HepG2 (cell line): ENCODE results near the gene ADAM15. TPM values are rescaled to one million over a fixed set of nuclear protein-coding genes. Genes with fewer than 3 reads are reported as not detected.

Experiments used
- CHD2 ChIP-seq: IDR thresholded peaks from 2 replicates; pipeline ENCODE4 v1.6.1; 2011; ENCODE audit warnings: low read depth, low read length, improper control_type of control experiment
- GABPA ChIP-seq, 2 experiments: IDR thresholded peaks; 2 replicates each; pipeline ENCODE4 v1.6.1; 2011 to 2016; ENCODE audit warnings: low read depth in 2 of 2, low read length in 1 of 2, missing biosample characterization in 1 of 2, missing genetic modification characterization in 1 of 2
- HNF1A ChIP-seq, 2 experiments: sonication (generic) in 1 of 2; formaldehyde crosslinking in 1 of 2; IDR thresholded peaks; 2 replicates each; pipeline versions ENCODE4 v1.4.0 to v1.6.1; 2016 to 2020; ENCODE audit warnings: borderline replicate concordance in 1 of 2, low read depth in 1 of 2, mild to moderate bottlenecking in 1 of 2, missing genetic modification reagents in 1 of 2
- MIER2 ChIP-seq: IDR thresholded peaks from 2 replicates; pipeline ENCODE4 v1.6.1; 2016; ENCODE audit warnings: missing biosample characterization, missing genetic modification reagents
- NAIF1 ChIP-seq: sonication (generic); formaldehyde crosslinking; IDR thresholded peaks from 2 replicates; pipeline ENCODE4 v1.5.0; 2020; ENCODE audit warnings: mild to moderate bottlenecking, missing genetic modification reagents, borderline replicate concordance
- RAD21 ChIP-seq: fragments of 450-650 bp; formaldehyde crosslinking; IDR thresholded peaks from 2 replicates; pipeline ENCODE4 v1.5.0; 2020; ENCODE audit warnings: mild to moderate bottlenecking
- RORA ChIP-seq: sonication (generic); formaldehyde crosslinking; IDR thresholded peaks from 2 replicates; pipeline ENCODE4 v1.5.0; 2020; ENCODE audit warnings: mild to moderate bottlenecking, missing genetic modification reagents, moderate library complexity
- RXRB ChIP-seq: IDR thresholded peaks from 2 replicates; pipeline ENCODE4 v1.6.1; 2016; ENCODE audit warnings: borderline replicate concordance, missing genetic modification reagents, missing compliant biosample characterization
- TEAD3 ChIP-seq: optimal IDR thresholded peaks from 2 replicates; pipeline ENCODE3; 2016; ENCODE audit warnings: borderline replicate concordance
- ZBTB21 ChIP-seq: sonication (generic); formaldehyde crosslinking; IDR thresholded peaks from 2 replicates; pipeline ENCODE4 v1.4.0; 2020; ENCODE audit warnings: missing genetic modification reagents
- ZKSCAN8 ChIP-seq: IDR thresholded peaks from 2 replicates; pipeline ENCODE4 v1.6.1; 2016; ENCODE audit warnings: borderline replicate concordance, missing genetic modification reagents, missing compliant biosample characterization
- ZNF136 ChIP-seq: sonication (generic); formaldehyde crosslinking; IDR thresholded peaks from 2 replicates; pipeline ENCODE4 v1.8.1; 2022; ENCODE audit warnings: low read depth, mild to moderate bottlenecking, moderate library complexity, missing genetic modification reagents
- ZNF260 ChIP-seq: sonication (generic); formaldehyde crosslinking; IDR thresholded peaks from 2 replicates; pipeline ENCODE4 v1.4.0; 2020; ENCODE audit warnings: missing genetic modification reagents, low read depth, mild to moderate bottlenecking, borderline replicate concordance
- ZNF296 ChIP-seq: sonication (generic); formaldehyde crosslinking; conservative IDR thresholded peaks from 2 replicates; pipeline ENCODE4 v1.5.0; 2020; ENCODE audit warnings: mild to moderate bottlenecking, missing genetic modification reagents
- ZNF547 ChIP-seq: sonication (generic); formaldehyde crosslinking; IDR thresholded peaks from 2 replicates; pipeline ENCODE4 v1.5.1; 2020; ENCODE audit warnings: mild to moderate bottlenecking, missing genetic modification reagents
- ZNF619 ChIP-seq: sonication (generic); formaldehyde crosslinking; IDR thresholded peaks from 2 replicates; pipeline ENCODE4 v1.4.0; 2020; ENCODE audit warnings: mild to moderate bottlenecking, missing genetic modification reagents
- ZNF768 ChIP-seq: sonication (generic); formaldehyde crosslinking; IDR thresholded peaks from 2 replicates; pipeline ENCODE4 v1.4.0; 2020; ENCODE audit warnings: missing genetic modification reagents
- ZNF775 ChIP-seq: sonication (generic); formaldehyde crosslinking; IDR thresholded peaks from 2 replicates; pipeline ENCODE4 v1.4.0; 2020; ENCODE audit warnings: missing genetic modification reagents, mild to moderate bottlenecking, moderate library complexity, borderline replicate concordance
- polyA plus RNA-seq, 8 experiments: library from polyadenylated mRNA; depleted of rRNA in 3 of 8; stranded (reverse) in 7 of 8; unstranded in 1 of 8; fragments of >200 nt; fragmentation: Illumina TruSeq in 4 of 8; extraction: Trizol in 4 of 8; gene quantifications; 2 replicates each; pipeline versions ENCODE4 v1.2.1 to v1.2.3, GENCODE V29; 2011 to 2016; ENCODE audit warnings: low read depth in 4 of 8, missing spikeins in 1 of 8, mixed read lengths in 1 of 8; ENCODE audit not compliant: insufficient read depth in 1 of 8
- total RNA-seq, 5 experiments: library from RNA; depleted of rRNA; stranded (reverse); fragments of >200 nt; fragmentation: Illumina TruSeq; extraction: Trizol; gene quantifications; 2 replicates each; pipeline ENCODE4 v1.2.3, GENCODE V29; 2016; ENCODE audit warnings: low read depth in 1 of 5
- TF ChIP-seq, protein P1 (sequence below): sonication (generic); formaldehyde crosslinking; IDR thresholded peaks from 2 replicates; pipeline ENCODE4 v1.8.1; 2023; ENCODE audit warnings: mild to moderate bottlenecking, inconsistent platforms, moderate library complexity, missing genetic modification reagents, borderline replicate concordance
- TF ChIP-seq, protein P2 (sequence below): sonication (generic); formaldehyde crosslinking; IDR thresholded peaks from 2 replicates; pipeline ENCODE4 v1.8.1; 2022; ENCODE audit warnings: low read depth, mild to moderate bottlenecking, missing genetic modification reagents

Gene ADAM15
- total and polyA plus RNA-seq, 2 of the 13 experiments (the other 11 are each of a cell fraction or from before 2014, with no cell fraction given): 17.9 to 25.6 TPM

DNA sequence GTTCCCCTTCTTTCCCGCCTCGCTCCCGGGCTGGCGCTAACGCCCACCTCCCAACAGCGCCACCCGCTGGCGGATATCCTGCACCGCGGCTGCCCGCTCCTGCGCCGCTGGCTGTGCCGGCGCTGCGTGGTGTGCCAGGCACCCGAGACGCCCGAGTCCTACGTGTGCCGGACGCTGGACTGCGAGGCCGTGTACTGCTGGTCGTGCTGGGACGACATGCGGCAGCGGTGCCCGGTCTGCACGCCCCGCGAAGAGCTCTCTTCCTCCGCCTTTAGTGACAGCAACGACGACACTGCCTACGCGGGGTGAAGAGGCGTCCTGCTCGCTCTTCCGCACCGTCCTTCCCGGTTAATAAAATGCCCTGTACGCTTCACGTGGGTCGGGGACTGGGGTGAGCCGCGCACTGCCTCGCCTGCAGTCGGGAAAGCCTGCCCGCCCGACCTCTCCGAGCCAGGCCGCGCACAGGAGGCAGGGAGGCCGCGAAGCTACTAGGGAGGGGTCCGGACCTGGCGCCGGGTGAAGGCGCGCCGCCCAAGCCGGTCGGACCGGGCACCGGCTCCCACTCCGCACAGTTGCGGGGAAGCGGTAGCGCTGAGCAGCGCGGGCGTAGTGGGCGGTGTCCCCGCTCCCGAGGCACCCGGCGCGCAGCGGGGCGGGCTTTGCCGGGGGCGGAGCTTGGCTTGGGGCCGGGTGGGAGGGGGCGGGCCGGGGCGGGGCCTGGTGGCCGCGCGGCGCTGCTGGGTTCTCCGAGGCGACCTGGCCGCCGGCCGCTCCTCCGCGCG lies at the start of gene ADAM15 (continued):
- no peak for TF ChIP-seq RXRB
- TF ChIP-seq RAD21 (CRISPR knock-in tag): peak; percentile 69
- peak; percentile 59; the same call in 1 of the 2 replicates for TF ChIP-seq ZNF260
- TF ChIP-seq RORA (CRISPR knock-in tag): no peak
- 0 out of 2 replicates have a peak, but pooled peaks have one; percentile 13 for TF ChIP-seq MIER2 (CRISPR knock-in tag)
- TF ChIP-seq ZKSCAN8 (CRISPR knock-in tag): 0 out of 2 replicates have a peak, but pooled peaks have one; percentile 48
- no peak for TF ChIP-seq HNF1A (IDR thresholded peaks at IDR 0.05; ENCODE audit: low read depth)
- peak; percentile 38; the same call in 1 of the 2 replicates for TF ChIP-seq HNF1A (CRISPR knock-in tag; IDR thresholded peaks at IDR 0.05; ENCODE audit: borderline replicate concordance)
- TF ChIP-seq ZNF136 (CRISPR knock-in tag): no peak; the same call in 1 of the 2 replicates
- TF ChIP-seq ZNF775 (CRISPR knock-in tag): no peak
- TF ChIP-seq, protein P1, sequence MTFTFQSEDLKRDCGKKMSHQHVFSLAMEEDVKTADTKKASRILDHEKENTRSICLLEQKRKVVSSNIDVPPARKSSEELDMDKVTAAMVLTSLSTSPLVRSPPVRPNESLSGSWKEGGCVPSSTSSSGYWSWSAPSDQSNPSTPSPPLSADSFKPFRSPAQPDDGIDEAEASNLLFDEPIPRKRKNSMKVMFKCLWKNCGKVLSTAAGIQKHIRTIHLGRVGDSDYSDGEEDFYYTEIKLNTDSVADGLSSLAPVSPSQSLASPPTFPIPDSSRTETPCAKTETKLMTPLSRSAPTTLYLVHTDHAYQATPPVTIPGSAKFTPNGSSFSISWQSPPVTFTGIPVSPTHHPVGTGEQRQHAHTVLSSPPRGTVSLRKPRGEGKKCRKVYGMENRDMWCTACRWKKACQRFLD (CRISPR knock-in tag): 0 out of 2 replicates have a peak, but pooled peaks have one; percentile 50
- no peak for TF ChIP-seq GABPA (IDR thresholded peaks at IDR 0.05; ENCODE audit: low read depth, low read length)
- TF ChIP-seq GABPA (CRISPR knock-in tag; IDR thresholded peaks at IDR 0.05; ENCODE audit: low read depth): peak; percentile 65
- TF ChIP-seq ZNF619 (CRISPR knock-in tag): peak; percentile 95
- peak; percentile 33 for TF ChIP-seq TEAD3 (CRISPR knock-in tag)
- no peak; the same call in none of the 2 replicates for TF ChIP-seq ZNF768 (CRISPR knock-in tag)
- peak; percentile 81; the same call in 1 of the 2 replicates for TF ChIP-seq ZNF547
- peak; percentile 73; the same call in 1 of the 2 replicates for TF ChIP-seq NAIF1 (CRISPR knock-in tag)
- no peak for TF ChIP-seq ZBTB21 (CRISPR knock-in tag)
- TF ChIP-seq CHD2: no peak
- TF ChIP-seq, protein P2, sequence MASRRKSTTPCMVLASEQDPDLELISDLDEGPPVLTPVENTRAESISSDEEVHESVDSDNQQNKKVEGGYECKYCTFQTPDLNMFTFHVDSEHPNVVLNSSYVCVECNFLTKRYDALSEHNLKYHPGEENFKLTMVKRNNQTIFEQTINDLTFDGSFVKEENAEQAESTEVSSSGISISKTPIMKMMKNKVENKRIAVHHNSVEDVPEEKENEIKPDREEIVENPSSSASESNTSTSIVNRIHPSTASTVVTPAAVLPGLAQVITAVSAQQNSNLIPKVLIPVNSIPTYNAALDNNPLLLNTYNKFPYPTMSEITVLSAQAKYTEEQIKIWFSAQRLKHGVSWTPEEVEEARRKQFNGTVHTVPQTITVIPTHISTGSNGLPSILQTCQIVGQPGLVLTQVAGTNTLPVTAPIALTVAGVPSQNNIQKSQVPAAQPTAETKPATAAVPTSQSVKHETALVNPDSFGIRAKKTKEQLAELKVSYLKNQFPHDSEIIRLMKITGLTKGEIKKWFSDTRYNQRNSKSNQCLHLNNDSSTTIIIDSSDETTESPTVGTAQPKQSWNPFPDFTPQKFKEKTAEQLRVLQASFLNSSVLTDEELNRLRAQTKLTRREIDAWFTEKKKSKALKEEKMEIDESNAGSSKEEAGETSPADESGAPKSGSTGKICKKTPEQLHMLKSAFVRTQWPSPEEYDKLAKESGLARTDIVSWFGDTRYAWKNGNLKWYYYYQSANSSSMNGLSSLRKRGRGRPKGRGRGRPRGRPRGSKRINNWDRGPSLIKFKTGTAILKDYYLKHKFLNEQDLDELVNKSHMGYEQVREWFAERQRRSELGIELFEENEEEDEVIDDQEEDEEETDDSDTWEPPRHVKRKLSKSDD (CRISPR knock-in tag): peak; percentile 73; the same call in 1 of the 2 replicates
- no peak for TF ChIP-seq ZNF296 (CRISPR knock-in tag)
